Measurements from ENCODE around the gene FTCD. TPM values are rescaled to one million over a fixed set of nuclear protein-coding genes. Genes with fewer than 3 reads are reported as not detected.
A peak's percentile ranks its signal among the peaks of the same experiment; 100 is the strongest.

Gene FTCD
- total and polyA plus RNA-seq, 2 donors (not counting 1 experiment from before 2014, with no cell fraction given): 0.27 to 1.3 TPM

GRCh38 chr21:46124083-46124925, 31.1 kb downstream of the FTCD start:
- Histone ChIP-seq H4K20me1 (ENCODE audit: control insufficient read depth, extremely low read depth, insufficient read depth, low read length) (no peaks in the 10 kb centered on the region), H3K4me3 (replicated peaks in 1 of 4; ENCODE audit: control extremely low read depth in 1 of 4, insufficient read depth in 1 of 4, low read depth in 3 of 4, low read length in 4 of 4) (no peak overlapping the region), H3K79me2 (ENCODE audit: control insufficient read depth, insufficient read depth, low read length) (peaks cover 15% of the 10 kb centered on the region), H3K27ac (ENCODE audit: insufficient read depth, low read length) (no peak overlapping the region), H3K36me3 (ENCODE audit: control insufficient read depth, insufficient read depth, low read length) (peaks cover 78% of the 10 kb centered on the region), H2AFZ (ENCODE audit: low read length) (no peak overlapping the region), H3K4me2 (ENCODE audit: extremely low read depth, insufficient read depth, low read length) (no peak overlapping the region), H3K27me3 (ENCODE audit: control insufficient read depth, insufficient read depth, low read length) (no peaks in the 10 kb centered on the region), H3K9ac (ENCODE audit: insufficient read depth, low read length) (no peak overlapping the region), H3K9me3 (ENCODE audit: control insufficient read depth, insufficient read depth, low read depth, low read length) (no peaks in the 10 kb centered on the region), H3K4me1 (ENCODE audit: control insufficient read depth, extremely low read depth, insufficient read depth, low read length) (no peaks in the 10 kb centered on the region)
- DNase-seq (ENCODE audit: low read depth in 2 of 2): no peak
- TF ChIP-seq, protein P1, sequence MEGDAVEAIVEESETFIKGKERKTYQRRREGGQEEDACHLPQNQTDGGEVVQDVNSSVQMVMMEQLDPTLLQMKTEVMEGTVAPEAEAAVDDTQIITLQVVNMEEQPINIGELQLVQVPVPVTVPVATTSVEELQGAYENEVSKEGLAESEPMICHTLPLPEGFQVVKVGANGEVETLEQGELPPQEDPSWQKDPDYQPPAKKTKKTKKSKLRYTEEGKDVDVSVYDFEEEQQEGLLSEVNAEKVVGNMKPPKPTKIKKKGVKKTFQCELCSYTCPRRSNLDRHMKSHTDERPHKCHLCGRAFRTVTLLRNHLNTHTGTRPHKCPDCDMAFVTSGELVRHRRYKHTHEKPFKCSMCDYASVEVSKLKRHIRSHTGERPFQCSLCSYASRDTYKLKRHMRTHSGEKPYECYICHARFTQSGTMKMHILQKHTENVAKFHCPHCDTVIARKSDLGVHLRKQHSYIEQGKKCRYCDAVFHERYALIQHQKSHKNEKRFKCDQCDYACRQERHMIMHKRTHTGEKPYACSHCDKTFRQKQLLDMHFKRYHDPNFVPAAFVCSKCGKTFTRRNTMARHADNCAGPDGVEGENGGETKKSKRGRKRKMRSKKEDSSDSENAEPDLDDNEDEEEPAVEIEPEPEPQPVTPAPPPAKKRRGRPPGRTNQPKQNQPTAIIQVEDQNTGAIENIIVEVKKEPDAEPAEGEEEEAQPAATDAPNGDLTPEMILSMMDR (conservative IDR thresholded peaks at IDR 0.05 in 1 of 2, IDR thresholded peaks at IDR 0.05 in 1 of 2; ENCODE audit: low read depth in 1 of 2, low read length in 2 of 2): no peak

GRCh38 chr21:46122758-46123683, 32.4 kb downstream of the FTCD start:
- no peak overlapping the region for H3K9ac ChIP-seq (ENCODE audit: insufficient read depth, low read length)
- peaks cover 25% of the 10 kb centered on the region for H3K79me2 ChIP-seq (ENCODE audit: control insufficient read depth, insufficient read depth, low read length)
- peaks cover 79% of the 10 kb centered on the region for H3K36me3 ChIP-seq (ENCODE audit: control insufficient read depth, insufficient read depth, low read length)
- no peaks in the 10 kb centered on the region for H3K4me1 ChIP-seq (ENCODE audit: control insufficient read depth, extremely low read depth, insufficient read depth, low read length)
- H4K20me1 ChIP-seq (ENCODE audit: control insufficient read depth, extremely low read depth, insufficient read depth, low read length): no peaks in the 10 kb centered on the region
- DNase-seq (ENCODE audit: low read depth in 2 of 2): no peak
- H3K9me3 ChIP-seq (ENCODE audit: control insufficient read depth, insufficient read depth, low read depth, low read length): no peaks in the 10 kb centered on the region
- H2AFZ ChIP-seq (ENCODE audit: low read length): no peak overlapping the region
- TF ChIP-seq, protein P1 (conservative IDR thresholded peaks at IDR 0.05 in 1 of 2, IDR thresholded peaks at IDR 0.05 in 1 of 2; ENCODE audit: low read depth in 1 of 2, low read length in 2 of 2): no peak
- no peak for TF ChIP-seq EZH2 (IDR thresholded peaks at IDR 0.05; ENCODE audit: low read length, missing control alignments)
- H3K4me3 ChIP-seq (replicated peaks in 1 of 4; ENCODE audit: control extremely low read depth in 1 of 4, insufficient read depth in 1 of 4, low read depth in 3 of 4, low read length in 4 of 4): no peak overlapping the region
- no peaks in the 10 kb centered on the region for H3K27me3 ChIP-seq (ENCODE audit: control insufficient read depth, insufficient read depth, low read length)
- no peak overlapping the region for H3K4me2 ChIP-seq (ENCODE audit: extremely low read depth, insufficient read depth, low read length)
- H3K27ac ChIP-seq (ENCODE audit: insufficient read depth, low read length): no peak overlapping the region

DNA sequence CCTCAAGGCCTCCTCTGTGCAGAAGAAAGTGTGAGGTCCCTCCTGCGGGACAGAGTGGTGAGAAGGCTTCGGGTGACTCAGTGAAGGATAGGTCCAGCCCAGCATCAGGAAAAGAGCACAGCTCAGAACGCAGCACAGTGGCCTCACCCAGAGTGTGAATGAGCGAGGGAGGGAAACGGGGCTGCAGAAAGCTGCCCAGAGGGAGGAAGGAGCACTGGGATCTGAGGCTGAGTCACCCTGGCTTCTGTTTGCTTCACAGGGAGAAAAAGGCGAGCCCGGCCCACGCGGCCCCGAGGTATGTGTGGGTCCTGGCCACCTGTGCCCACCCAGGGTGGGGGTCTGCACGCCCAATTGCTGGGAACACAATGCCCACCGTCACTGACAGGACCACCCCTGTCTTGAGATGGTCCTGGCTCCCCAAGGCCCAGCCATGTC, 33.1 kb downstream of the FTCD start:
- Histone ChIP-seq H3K4me1 (ENCODE audit: control insufficient read depth, extremely low read depth, insufficient read depth, low read length) (no peaks in the 10 kb centered on the region), H3K9me3 (ENCODE audit: control insufficient read depth, insufficient read depth, low read depth, low read length) (no peaks in the 10 kb centered on the region), H3K4me3 (replicated peaks in 1 of 4; ENCODE audit: control extremely low read depth in 1 of 4, insufficient read depth in 1 of 4, low read depth in 3 of 4, low read length in 4 of 4) (no peak overlapping the region), H3K9ac (ENCODE audit: insufficient read depth, low read length) (no peak overlapping the region), H3K79me2 (ENCODE audit: control insufficient read depth, insufficient read depth, low read length) (peaks cover 29% of the 10 kb centered on the region), H3K36me3 (ENCODE audit: control insufficient read depth, insufficient read depth, low read length) (peaks cover 79% of the 10 kb centered on the region), H3K27me3 (ENCODE audit: control insufficient read depth, insufficient read depth, low read length) (no peaks in the 10 kb centered on the region), H2AFZ (ENCODE audit: low read length) (no peak overlapping the region), H3K27ac (ENCODE audit: insufficient read depth, low read length) (no peak overlapping the region), H4K20me1 (ENCODE audit: control insufficient read depth, extremely low read depth, insufficient read depth, low read length) (no peaks in the 10 kb centered on the region), H3K4me2 (ENCODE audit: extremely low read depth, insufficient read depth, low read length) (no peak overlapping the region)
- TF ChIP-seq EZH2 (IDR thresholded peaks at IDR 0.05; ENCODE audit: low read length, missing control alignments): no peak
- TF ChIP-seq, protein P1 (conservative IDR thresholded peaks at IDR 0.05 in 1 of 2, IDR thresholded peaks at IDR 0.05 in 1 of 2; ENCODE audit: low read depth in 1 of 2, low read length in 2 of 2): no peak
- DNase-seq (ENCODE audit: low read depth in 2 of 2): peak; percentile 71 to 95

Measured in fibroblast of lung (primary cell).